Measurements from ENCODE around the gene PRKAG2. TPM values are rescaled to one million over a fixed set of nuclear protein-coding genes. Genes with fewer than 3 reads are reported as not detected.

The PRKAG2 gene
- total and polyA plus RNA-seq, 2 of the 8 experiments (the other 6 are each of a cell fraction or from before 2014, with no cell fraction given), result 7.5 to 18.1 TPM

DNA sequence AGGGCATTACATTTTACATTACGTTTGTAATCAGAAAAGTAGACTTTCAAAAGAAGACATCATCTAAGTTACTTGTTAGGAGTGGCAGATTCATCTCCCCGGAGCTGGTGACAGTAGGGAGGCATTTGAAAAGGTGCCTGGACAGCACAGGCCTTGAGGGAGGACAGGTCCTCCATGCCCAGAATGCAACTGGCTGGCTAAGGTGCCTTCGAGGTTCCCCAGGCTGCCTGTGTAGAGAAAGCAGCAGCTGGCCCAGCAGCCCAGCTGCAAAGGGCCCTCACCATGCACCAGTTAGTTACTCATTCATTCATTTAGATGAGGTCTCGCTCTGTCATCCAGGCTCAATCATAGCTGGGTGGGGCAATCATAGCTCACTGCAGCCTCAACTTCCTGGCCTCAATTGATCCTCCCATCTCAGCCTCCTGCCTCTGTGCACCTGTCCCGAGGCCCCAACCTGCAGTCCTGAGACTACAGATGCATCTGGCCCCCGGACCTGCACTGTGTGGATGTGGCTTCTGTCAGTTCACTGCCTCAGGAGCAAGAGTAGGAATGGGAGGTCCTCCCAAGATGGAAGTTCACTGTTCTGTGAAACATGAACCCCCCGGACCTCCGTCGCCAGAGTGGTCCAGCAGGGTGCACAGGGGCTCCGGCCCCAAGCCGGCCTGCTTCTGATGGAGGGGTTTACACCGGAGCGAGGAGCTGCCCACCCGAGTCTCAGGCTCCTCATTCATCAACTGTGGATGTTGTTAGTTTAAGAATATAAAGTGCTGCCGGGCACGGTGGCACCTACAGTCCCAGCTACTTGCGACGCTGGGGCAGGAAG, 36.6 kb downstream of the PRKAG2 start (continued):
- TF ChIP-seq CHD1 (IDR thresholded peaks at IDR 0.05; ENCODE audit: low read depth, low read length) (no peak), TEAD4 (IDR thresholded peaks at IDR 0.05; ENCODE audit: low read depth, low read length) (no peak), SIRT6 (IDR thresholded peaks at IDR 0.05; ENCODE audit: low read length) (no peak), EGR1 (IDR thresholded peaks at IDR 0.05; ENCODE audit: borderline replicate concordance, low read depth, low read length) (no peak), GTF2F1 (IDR thresholded peaks at IDR 0.05; ENCODE audit: borderline replicate concordance, low read depth, low read length) (no peak)
- TF ChIP-seq, protein P1, sequence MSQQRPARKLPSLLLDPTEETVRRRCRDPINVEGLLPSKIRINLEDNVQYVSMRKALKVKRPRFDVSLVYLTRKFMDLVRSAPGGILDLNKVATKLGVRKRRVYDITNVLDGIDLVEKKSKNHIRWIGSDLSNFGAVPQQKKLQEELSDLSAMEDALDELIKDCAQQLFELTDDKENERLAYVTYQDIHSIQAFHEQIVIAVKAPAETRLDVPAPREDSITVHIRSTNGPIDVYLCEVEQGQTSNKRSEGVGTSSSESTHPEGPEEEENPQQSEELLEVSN (IDR thresholded peaks at IDR 0.05), result no peak

Data from H1 (cell line).